KG1 (cell line): ENCODE data around the gene EDEM2.
A peak's percentile ranks its signal among the peaks of the same experiment; 100 is the strongest.
"Not testable (repeated sequence)": the region's sequence is repeated elsewhere in the genome, so short reads cannot be mapped to it uniquely, and the experiment has no call there.

Experiments used
- DNase-seq: peaks from one replicate; lab custom pipeline; 2025; lab: John Stamatoyannopoulos, UW

EDEM2 gene

DNA sequence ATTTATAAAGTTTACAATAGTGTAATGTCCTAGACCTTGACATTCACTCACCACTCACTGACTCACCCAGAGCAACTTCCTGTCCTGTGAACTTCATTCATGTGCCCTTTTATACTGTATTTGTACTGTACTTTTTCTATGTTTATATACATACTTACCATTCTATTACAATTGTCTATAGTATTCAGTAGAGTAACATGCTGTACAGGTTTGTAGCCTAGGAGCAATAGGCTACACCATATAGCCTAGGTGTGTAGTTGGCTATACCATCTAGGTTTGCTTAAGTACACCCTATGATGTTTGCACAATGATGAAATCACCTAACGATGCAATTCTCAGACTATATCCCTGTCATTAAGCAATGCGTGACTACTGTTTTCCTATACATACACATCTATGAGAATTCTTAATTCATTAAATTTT, 17.5 kb downstream of the EDEM2 start:
- no peak for DNase-seq

- no peak for DNase-seq
These were observed 21.4 kb downstream of the EDEM2 start for GRCh38 chr20:35125753-35126152.

- DNase-seq = no peak
These were observed 24.3 kb downstream of the EDEM2 start for GRCh38 chr20:35122756-35123405.

DNA sequence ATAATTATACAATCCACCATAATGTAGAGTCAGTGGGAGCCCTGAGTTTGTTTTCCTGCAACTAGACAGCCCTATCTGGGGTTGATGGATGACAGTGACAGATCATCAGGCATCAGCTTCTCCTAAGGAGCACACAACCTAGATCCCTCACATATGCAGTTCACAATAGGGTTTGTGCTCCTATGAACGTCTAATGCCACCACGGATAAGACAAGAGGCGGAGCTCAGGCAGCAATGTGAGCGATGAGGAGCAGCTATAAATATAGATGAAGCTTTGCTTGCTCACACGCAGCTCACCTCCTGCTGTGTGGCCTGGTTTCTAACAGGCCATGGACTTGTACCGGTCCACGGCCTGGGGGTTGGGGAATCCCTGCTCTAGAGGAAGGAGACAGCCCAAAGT, 25.9 kb downstream of the EDEM2 start:
- no peak for DNase-seq

DNA sequence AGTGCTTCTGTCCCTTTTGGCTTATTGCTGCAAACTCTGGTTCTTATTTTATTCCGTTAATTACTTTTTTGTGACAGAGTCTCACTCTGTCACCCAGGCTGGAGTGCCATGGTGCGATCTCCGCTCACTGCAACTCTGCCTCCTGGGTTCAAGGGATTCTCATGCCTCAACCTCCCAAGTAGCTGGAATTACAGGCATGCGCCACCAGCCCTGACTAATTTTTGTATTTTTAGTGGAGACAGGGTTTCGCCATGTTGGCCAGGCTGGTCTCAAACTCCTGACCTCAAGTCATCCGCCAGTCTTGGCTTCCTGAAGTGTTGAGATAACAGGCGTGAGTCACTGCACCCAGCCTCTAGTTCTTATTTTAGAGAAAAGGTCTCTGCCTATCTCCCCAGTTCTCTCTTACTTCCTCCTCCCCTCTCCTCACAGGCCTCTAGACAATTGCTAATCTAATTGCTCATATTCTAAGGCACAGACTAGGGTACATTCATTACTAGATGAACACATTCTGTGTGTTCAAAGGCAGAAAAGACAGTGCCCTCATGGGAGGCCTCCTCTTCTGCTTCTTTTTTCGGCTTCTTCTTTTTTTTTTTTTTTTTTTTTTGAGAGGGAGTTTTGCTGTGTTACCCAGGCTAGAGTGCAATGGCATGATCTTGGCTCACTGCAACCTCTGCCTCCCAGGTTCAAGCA, 27.0 kb downstream of the EDEM2 start:
- no peak for DNase-seq

GRCh38 chr20:35117629-35118028, 29.5 kb downstream of the EDEM2 start:
- DNase-seq = no peak

- DNase-seq = no peak
These were observed 29.9 kb downstream of the EDEM2 start for GRCh38 chr20:35117196-35117595.

DNA sequence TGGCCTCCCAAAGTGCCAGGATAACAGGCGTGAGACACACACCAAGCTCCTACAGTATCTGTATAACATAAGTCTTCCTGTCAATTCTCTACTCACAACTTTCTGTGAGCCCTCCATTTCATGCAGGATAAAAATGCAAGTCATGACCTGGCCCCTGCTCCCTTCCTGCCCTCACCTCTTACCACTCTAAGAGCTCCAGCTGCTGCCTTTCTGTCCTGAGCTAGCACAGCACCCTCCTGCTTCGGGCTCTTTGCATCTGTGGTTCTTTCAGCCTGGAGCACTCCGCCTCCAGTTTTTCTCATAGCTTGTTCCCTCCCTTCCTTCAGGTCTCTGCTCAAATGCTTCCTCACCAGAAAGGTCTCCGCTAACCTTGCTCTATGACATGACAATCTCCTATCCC, 30.9 kb downstream of the EDEM2 start:
- DNase-seq = no peak

DNA sequence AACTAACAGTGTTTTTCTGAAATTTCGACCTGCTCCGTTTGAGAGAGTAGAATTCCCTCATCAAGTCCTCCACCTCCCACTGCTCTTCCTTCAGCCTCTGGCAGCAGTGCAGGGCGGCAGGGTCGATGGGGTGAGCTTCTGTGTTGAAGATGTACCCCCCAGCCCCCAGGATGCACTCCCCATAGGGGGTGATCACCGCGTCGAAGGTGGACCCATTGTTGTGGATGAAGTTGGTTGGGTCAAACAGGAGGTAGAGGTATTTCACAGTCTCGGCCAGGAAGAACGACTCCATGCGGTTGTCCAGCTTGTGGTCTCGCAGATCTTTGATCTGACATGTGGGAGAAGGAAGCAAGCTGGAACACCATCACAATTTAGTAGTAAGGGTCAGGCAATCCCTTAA, 31.5 kb downstream of the EDEM2 start:
- DNase-seq = no peak

DNA sequence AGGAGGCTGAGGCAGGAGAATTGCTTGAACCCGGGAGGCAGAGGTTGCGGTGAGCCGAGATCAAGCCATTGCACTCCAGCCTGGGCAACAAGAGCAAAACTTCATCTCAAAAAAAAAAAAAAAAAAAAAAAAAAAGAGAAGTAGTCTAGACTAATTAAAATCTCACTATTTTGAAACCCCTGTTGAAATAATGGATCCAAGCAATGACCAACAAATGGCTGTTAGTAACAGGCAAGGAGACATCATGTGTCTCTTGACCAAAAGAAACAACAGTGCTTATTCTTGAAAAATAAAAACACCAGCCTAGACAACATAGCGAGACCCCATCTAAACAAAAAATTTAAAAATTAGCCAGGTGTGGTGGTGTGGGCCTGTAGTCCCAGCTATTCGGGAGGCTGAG, 34.9 kb downstream of the EDEM2 start:
- not testable (repeated sequence) for DNase-seq

GRCh38 chr20:35111141-35111888, 35.8 kb downstream of the EDEM2 start:
- no peak for DNase-seq

GRCh38 chr20:35108921-35109320, 38.2 kb downstream of the EDEM2 start:
- DNase-seq = no peak

- DNase-seq = no peak
These were observed 40.2 kb downstream of the EDEM2 start for GRCh38 chr20:35106827-35107380.

DNA sequence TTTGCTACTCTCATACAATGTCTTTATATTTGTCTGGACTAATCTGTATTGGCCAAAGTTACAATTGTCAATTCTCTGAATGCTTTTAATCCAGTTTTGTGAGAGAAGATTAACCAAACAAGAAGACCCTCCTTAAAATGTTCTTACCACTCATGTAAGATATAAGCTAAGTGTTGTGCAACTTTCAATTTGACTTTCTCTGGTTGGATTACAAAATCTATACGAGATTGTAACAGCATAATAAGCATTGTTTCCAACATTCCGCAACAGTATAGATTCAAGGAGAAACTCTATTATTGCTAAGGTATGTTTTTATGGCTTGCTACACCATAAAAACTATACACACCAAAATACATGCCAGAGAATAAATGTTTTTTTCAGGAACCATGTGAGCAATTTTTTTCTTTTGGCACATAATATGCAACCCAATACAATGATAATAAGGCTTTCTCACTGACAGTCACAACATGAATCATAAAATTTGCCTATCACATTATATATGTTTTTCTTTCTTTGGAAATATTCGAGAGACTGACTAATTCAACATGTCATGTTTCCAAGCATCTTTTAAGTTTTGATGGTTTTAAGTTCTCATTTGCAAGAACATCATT, 42.3 kb downstream of the EDEM2 start:
- no peak for DNase-seq

DNA sequence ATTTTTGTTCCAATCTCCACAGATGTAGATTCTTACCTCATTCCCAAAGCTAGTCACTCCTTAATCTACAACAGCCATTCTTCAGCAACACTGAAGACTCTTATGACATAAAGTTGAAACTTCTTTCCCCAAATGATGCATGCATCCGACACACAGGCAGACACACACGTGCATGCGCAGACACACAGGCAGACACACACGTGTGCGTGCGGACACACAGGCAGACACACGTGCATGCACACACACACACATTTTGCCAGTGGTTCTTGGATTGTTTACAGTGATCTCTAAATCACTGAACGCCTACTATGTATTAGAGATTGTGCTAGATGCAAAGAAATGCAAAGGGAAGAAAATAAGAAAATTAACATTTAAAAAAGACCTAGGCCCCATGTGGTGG, 45.5 kb downstream of the EDEM2 start:
- no peak for DNase-seq

- DNase-seq = no peak
These were observed 53.8 kb downstream of the EDEM2 start for GRCh38 chr20:35093267-35093884.

DNA sequence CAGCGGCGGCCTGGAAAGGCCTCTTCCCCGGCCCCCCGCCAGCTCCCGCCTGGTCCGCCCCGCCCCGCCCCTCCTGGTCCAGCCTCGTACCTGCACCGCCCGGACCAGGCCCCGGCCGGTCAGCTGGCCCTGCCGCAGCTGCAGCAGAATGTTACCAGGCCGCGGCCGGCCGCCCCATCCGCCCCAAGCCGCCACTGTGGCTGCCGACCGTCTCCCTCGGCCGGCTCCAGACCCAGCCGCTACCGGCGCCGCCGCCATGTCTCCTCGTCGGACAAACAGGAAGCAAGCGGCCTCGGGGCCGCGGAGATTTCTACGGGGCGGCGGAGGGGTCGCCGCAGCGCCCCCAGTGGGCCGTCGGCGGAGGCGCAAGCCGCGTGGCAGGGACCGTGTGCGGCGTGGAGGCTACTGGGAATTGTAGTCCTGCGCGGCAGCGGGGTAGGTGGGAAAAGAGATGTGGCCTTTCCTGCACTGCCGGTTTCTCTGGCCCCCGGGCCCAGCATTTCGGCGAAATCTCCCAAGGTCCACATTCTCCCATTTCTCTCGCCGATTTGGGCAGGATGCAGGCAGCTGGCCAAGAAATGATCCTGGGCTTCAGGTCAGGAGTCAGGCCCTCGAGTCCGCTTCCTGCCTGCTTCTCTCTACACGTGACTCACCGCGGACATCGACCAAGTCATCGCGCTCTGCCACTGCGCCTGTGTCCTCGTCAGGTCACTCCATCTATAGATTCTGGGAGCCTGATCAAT, 54.4 kb downstream of the EDEM2 start, which contains the start of gene TRPC4AP:
Gene TRPC4AP (minus strand): TSS at position 284 of the 743 bp plus-strand sequence. CDS start 26 bp downstream, at position 258.
- DNase-seq = peak; percentile 84

- DNase-seq = no peak
These were observed 55.2 kb downstream of the EDEM2 start for GRCh38 chr20:35091816-35092523.

- no peak for DNase-seq
These were observed 58.6 kb downstream of the EDEM2 start for GRCh38 chr20:35088231-35089145.
